Activated CD8-positive, alpha-beta memory T cell treated with anti-CD3 and anti-CD28 coated beads, Interleukin-2, amount 10 ng/mL, durations not matched to agents 7 days and 5 days (primary cell): ENCODE results near the gene SNRPA1. TPM values are rescaled to one million over a fixed set of nuclear protein-coding genes. Genes with fewer than 3 reads are reported as not detected.

Source experiments
- ATAC-seq: fragments of 150-1000 bp; cut with Tn5 transposase; one replicate; pipeline ENCODE4 v1.10.0; 2021; ENCODE audit warnings: moderate library complexity
- CTCF ChIA-PET: fragments of 350-600 bp; sonication (Branson Sonifier 250); formaldehyde crosslinking; loops from one replicate; lab custom pipeline; 2021; ENCODE audit warnings: antibody characterized with exemption; lab: Charles Lee
- DNase-seq: peaks from one replicate; pipeline ENCODE4 v3.0.0-alpha.2; 2020
- H3K27ac Mint-ChIP-seq: one replicate; pipeline ENCODE4 v1.8.0; 2021; ENCODE audit warnings: mild to moderate bottlenecking, mixed read lengths
- H3K27me3 Mint-ChIP-seq: one replicate; pipeline ENCODE4 v1.8.0; 2021; ENCODE audit warnings: mixed read lengths
- H3K36me3 Mint-ChIP-seq: one replicate; pipeline ENCODE4 v1.8.0; 2021; ENCODE audit warnings: mild to moderate bottlenecking, mixed read lengths
- H3K4me1 Mint-ChIP-seq: one replicate; pipeline ENCODE4 v1.8.0; 2021; ENCODE audit warnings: mixed read lengths
- H3K4me3 Mint-ChIP-seq: one replicate; pipeline ENCODE4 v1.8.0; 2021; ENCODE audit warnings: mild to moderate bottlenecking, moderate library complexity, mixed read lengths
- H3K9me3 Mint-ChIP-seq: one replicate; pipeline ENCODE4 v1.8.0; 2022; ENCODE audit warnings: low read depth, mixed read lengths
- total RNA-seq, 2 experiments: library from RNA; stranded (reverse); gene quantifications; one replicate each; pipeline ENCODE4 v1.2.3, GENCODE V29; 2021

The SNRPA1 gene
- total RNA-seq, 2 experiments from 2014 or later, result 132 to 151 TPM

DNA sequence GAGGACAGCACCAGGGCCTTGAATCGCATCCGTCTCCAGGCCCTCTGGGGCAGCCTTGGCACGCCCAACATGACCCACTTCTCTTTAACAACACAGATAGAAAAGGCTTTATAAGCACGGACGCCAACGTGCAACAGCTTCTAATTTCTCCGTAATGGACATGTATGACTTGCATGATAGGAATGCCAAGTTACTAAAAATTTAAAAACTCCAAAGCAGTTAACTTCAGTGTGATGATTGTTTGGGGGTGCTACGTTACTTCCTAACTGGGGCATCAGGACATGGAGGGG is 30.9 kb upstream of the SNRPA1 start:
- CTCF ChIA-PET, result no interaction called here
- Mint-ChIP-seq H3K4me3 (no peak overlapping the region), H3K27me3 (peaks cover 3% of the 10 kb centered on the region), H3K36me3 (no peaks in the 10 kb centered on the region), H3K9me3 (no peaks in the 10 kb centered on the region), H3K27ac (no peak overlapping the region), H3K4me1 (peaks cover 4% of the 10 kb centered on the region)
- ATAC-seq, result no peak
- DNase-seq, result no peak

DNA sequence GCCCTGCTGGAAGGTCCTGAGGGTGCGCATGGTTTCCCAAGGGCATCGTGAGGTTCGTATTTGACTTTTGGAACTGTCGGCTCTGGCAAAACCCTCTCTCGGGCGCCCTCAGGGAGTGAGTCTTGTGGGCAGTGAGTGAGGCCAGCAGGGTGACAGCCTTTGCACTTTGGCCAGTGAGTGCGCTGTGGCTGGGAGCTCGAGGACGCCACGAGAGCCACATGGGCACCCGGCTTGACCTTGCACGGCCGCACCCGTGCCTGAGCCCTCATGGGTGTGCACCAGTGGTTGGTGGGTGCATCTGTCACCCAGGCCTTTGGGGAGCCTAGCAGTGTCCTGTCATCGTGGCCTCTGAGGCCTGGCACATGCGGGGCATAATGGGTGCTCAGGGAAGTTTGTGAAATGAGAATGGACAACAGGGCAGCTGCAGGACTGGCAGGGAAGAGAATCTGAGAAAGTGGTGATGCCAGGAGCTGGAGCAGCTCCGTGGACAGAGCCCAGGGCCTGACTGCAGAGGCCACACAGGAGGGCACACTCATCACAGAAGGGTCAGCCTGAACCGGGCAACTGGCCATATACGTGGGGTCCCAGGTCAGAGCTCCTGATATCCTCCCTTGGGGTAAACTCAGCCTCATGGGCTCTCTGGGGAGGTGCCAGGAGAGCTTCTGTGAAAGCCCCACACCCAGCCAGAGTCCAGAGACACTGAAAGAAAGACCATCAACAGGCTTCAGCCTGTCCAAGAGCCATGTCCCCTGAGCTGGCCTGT is 30.4 kb upstream of the SNRPA1 start:
- ATAC-seq (no peak), DNase-seq (no peak)
- no peaks in the 10 kb centered on the region for H3K9me3 Mint-ChIP-seq
- peaks cover 4% of the 10 kb centered on the region for H3K27me3 Mint-ChIP-seq
- CTCF ChIA-PET, result no interaction called here
- H3K4me1 Mint-ChIP-seq, result peaks cover 9% of the 10 kb centered on the region
- H3K4me3 Mint-ChIP-seq, result no peak overlapping the region
- H3K36me3 Mint-ChIP-seq, result no peaks in the 10 kb centered on the region
- no peak overlapping the region for H3K27ac Mint-ChIP-seq

DNA sequence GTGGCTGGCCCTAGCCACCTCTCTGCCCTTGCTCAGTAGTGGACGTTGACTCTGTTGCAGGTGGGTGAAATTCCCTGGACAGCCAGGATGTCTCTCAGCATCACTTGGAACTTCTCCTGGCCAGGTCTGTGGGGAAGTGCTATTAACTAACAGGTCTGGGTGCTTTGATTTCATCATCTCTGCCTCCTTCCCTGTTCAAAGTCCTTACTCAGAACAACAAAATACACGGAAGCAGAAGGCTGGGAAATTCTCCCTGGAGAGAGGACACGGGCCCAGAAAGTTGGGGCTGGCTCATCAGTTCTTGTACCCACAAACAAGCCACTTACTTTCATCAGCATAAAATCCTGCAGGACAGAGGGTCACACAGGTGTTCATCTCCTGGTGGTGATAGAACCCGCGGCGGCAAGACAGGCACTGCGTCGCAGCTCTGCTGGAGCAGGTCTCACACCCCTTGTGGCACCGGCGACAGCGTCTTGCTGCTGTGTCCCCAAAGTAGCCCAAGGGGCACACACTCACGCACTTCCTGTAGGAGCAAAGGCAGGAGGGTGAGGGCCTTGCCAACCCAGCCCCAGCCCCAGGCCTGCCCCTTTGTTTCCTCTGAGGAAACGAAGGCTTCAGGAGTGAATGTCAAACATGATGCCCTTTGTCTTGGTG is 29.6 kb upstream of the SNRPA1 start:
- Mint-ChIP-seq H3K27ac (no peak overlapping the region), H3K36me3 (no peaks in the 10 kb centered on the region), H3K4me1 (peaks cover 14% of the 10 kb centered on the region), H3K9me3 (no peaks in the 10 kb centered on the region), H3K4me3 (no peak overlapping the region), H3K27me3 (peaks cover 4% of the 10 kb centered on the region)
- ATAC-seq (no peak), DNase-seq (no peak)
- CTCF ChIA-PET, result no interaction called here

DNA sequence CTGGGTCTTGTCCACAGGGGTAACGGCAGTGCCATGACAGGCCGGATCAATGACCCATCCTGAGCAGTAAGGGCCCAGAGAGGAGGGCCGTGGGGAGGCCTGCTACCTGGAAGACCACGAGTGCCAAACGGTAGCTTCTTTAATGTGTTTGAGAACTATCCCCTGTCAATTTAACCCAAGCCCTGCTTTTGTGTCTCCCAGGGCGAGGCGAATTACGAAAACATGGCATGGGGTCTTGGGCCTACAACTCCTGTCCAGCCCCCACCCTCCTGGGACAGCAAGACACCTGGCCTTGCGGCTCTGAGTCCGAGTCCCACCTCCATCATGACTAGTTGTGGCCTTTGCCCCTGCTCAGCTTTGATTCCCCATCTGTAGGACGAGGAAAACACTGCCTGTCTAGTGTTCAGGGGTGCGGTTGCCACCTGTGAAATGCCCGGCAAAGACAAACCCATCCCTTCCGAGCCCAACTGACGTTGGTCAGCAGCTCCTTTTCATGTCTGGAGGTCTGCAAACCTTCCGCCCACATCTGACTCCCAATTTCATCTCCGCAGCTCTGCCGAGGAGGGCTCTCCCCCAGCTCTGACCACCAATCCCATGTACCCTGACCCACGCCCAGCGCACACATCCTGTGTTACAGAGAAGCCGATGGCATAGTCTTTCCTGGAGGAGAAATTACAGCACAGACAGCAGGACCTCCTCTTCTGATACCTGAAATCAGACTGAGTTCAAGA is 28.9 kb upstream of the SNRPA1 start:
- DNase-seq (no peak), ATAC-seq (no peak)
- Mint-ChIP-seq H3K9me3 (no peaks in the 10 kb centered on the region), H3K27ac (no peak overlapping the region), H3K4me1 (peaks cover 16% of the 10 kb centered on the region), H3K27me3 (peaks cover 5% of the 10 kb centered on the region), H3K36me3 (no peaks in the 10 kb centered on the region), H3K4me3 (no peak overlapping the region)
- CTCF ChIA-PET, result no interaction called here

DNA sequence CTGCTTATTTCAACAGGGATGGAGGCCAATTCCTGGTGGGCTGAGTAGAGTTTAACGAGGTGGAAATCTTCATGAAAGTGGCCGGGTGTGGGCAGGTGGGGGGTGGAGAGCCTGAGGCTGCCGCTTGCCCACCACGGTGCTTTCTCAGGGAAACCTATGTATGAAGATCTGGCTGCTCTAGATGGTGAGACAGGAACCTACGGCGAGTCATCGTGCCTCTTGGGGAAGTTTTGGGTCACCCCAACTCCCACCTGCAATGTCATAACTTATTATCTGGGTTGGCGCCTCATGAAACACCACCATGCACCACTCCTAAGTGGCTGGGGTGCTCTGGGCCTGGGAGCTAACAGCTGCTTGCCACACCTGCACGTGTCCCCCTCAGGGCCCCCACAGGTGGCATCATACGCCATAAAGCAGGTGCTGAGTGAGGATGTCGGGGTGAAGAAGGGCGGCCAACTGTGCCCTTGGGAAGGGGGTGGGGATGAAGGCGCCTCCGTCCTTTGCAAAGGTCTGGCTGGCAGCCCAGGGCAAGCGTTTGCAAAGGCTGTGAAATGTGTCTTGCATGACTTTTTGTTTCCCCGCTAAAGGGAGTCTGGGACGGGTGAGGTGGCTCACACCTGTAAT is 27.9 kb upstream of the SNRPA1 start:
- no peaks in the 10 kb centered on the region for H3K36me3 Mint-ChIP-seq
- peaks cover 16% of the 10 kb centered on the region for H3K4me1 Mint-ChIP-seq
- H3K27ac Mint-ChIP-seq, result no peak overlapping the region
- peaks cover 8% of the 10 kb centered on the region for H3K27me3 Mint-ChIP-seq
- no peaks in the 10 kb centered on the region for H3K9me3 Mint-ChIP-seq
- CTCF ChIA-PET, result interaction anchor here (0.6 kb wide), 1 partner anchor 39 kb away, joined by 3 read pairs; no protein-coding TSS in a partner anchor
- no peak overlapping the region for H3K4me3 Mint-ChIP-seq
- DNase-seq (peak; percentile 15), ATAC-seq (no peak)

DNA sequence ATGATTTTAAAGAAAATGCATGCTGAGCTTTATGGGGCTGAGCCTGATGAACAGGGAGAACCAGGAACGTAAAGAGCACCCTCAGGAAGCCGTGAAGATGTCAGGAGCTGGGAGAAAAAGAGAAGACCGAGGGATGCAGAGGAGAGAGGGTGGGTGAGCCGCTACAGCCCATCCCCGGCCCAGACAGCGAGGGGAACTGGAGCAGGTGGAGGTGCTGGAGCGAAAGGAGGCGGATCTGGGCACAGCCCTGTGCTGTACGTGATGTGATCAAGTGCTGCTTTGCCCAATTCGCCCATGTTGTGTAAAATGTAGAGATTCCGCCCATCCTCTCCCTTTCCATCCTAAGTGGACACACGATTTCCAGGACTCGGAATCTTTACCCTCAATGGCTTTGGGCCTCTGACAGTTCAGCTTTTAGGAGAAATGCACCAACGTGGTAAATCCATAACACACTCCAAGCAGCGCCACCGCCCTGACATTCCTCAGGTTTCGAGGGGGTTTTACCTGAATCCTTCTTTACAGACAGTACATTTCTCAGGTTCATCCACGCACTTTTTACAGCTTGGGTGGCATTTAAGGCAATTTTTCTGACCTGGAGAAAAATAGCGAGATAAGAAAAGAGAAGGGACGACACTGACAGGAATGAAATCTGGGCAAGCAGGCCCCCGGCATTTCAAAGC is 27.1 kb upstream of the SNRPA1 start:
- Mint-ChIP-seq H3K9me3 (no peaks in the 10 kb centered on the region), H3K4me3 (no peak overlapping the region), H3K27ac (no peak overlapping the region), H3K36me3 (no peaks in the 10 kb centered on the region), H3K4me1 (peaks cover 16% of the 10 kb centered on the region), H3K27me3 (peaks cover 8% of the 10 kb centered on the region)
- CTCF ChIA-PET, result interaction anchor here (4.5 kb wide), 1 partner anchor 22 kb away, joined by 40 read pairs; no protein-coding TSS in a partner anchor
- ATAC-seq (no peak), DNase-seq (no peak)

DNA sequence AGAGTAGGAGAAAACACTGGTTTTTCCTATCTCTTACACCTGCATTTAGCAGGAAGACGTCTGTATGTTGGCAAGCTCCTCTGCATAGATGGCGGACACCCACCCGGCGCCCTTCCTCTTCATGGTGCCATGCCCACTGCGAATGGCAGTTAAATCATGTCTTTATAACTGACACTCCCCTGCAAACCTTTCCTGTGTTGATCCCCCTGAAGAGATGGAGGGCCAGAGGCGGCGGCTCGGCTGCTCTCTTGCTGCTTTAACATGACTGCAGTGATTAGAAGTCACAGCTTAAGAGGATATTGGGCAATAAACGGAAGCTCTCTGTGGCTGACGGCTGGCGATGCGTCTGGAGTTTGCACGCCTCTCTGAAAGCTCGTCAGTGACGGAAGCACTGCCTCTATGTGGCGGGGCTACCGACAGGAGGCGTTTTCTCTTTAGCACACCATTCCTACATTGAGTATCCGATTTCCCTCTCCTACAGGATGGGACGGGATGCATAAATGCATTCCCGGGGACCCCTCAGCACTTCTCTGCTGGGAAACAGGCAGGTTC is 25.5 kb upstream of the SNRPA1 start:
- Mint-ChIP-seq H3K9me3 (no peaks in the 10 kb centered on the region), H3K4me1 (peaks cover 16% of the 10 kb centered on the region), H3K36me3 (no peaks in the 10 kb centered on the region), H3K27ac (peak overlapping the region; percentile 89), H3K4me3 (peak overlapping the region; percentile 75), H3K27me3 (peaks cover 9% of the 10 kb centered on the region)
- DNase-seq (peak; percentile 90), ATAC-seq (peak; percentile 99)
- CTCF ChIA-PET, result interaction anchor here (0.6 to 4.5 kb wide), 23 partner anchors 9 to 399 kb away, joined by 3 to 40 read pairs (median 4); partner anchors contain the start of genes CHSY1 and SNRPA1

DNA sequence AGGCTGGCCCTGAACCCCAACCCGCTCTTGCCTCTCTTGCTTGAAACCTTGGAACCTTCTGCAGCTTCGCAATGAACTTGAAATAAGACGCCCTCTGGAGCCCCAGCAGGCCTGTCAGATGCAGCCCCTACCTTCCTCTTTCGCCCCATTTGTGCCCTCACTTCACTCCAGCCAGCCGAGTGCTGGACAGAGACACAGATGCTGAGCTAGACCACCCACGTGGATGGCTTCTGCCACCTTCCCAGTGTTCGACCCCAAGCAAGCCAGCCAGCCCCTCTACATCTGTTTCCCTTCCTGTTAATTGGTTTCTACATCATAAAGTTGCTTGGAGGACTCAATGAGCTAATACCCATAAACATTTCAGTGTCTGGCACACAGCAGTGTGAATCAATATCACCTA is 23.8 kb upstream of the SNRPA1 start:
- Mint-ChIP-seq H3K27ac (no peak overlapping the region), H3K4me3 (no peak overlapping the region), H3K36me3 (no peaks in the 10 kb centered on the region), H3K4me1 (peaks cover 16% of the 10 kb centered on the region), H3K9me3 (no peaks in the 10 kb centered on the region), H3K27me3 (peaks cover 10% of the 10 kb centered on the region)
- CTCF ChIA-PET, result interaction anchor here (0.9 to 4.5 kb wide), 4 partner anchors 19 to 334 kb away, joined by 5 to 40 read pairs (median 10); no protein-coding TSS in a partner anchor
- DNase-seq, result no peak
- no peak for ATAC-seq

DNA sequence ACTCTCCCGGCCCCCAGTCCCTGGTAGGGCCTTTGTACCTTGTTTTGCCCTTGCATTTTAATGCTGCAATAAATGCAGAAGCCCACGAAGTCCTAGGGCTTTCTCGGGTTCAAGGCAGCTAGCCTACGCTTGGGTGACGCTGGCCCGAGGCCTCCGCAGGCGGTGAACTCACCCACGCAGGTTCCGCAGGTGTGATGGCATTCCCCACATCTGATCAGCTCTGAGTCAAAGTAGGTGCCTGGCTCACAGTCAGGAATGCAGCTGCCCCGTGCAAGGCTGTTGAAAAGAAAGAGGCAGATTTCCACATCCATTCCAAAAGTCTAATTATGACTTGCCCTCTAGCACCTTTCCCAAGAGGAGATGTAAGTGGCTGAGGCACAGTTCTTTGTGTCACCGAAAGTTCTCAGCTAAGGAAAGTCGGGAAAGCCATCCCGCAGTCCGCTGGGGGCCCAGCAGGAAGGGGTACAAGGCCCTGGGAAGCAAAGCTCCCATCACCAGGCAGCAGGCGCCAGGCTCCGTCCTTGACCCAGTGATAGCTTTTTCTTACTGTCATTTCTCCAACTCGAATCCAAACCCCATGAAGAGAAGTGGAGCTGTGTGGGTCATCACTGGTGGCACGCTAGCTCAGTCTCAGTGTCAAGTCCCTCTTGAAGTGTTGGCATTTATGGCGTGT is 23.2 kb upstream of the SNRPA1 start:
- ATAC-seq (no peak), DNase-seq (no peak)
- H3K4me3 Mint-ChIP-seq, result no peak overlapping the region
- no peaks in the 10 kb centered on the region for H3K9me3 Mint-ChIP-seq
- peaks cover 16% of the 10 kb centered on the region for H3K4me1 Mint-ChIP-seq
- no peak overlapping the region for H3K27ac Mint-ChIP-seq
- no peaks in the 10 kb centered on the region for H3K36me3 Mint-ChIP-seq
- H3K27me3 Mint-ChIP-seq, result peaks cover 10% of the 10 kb centered on the region
- CTCF ChIA-PET, result interaction anchor here (0.9 to 4.5 kb wide), 4 partner anchors 19 to 43 kb away, joined by 4 to 40 read pairs (median 9); no protein-coding TSS in a partner anchor

DNA sequence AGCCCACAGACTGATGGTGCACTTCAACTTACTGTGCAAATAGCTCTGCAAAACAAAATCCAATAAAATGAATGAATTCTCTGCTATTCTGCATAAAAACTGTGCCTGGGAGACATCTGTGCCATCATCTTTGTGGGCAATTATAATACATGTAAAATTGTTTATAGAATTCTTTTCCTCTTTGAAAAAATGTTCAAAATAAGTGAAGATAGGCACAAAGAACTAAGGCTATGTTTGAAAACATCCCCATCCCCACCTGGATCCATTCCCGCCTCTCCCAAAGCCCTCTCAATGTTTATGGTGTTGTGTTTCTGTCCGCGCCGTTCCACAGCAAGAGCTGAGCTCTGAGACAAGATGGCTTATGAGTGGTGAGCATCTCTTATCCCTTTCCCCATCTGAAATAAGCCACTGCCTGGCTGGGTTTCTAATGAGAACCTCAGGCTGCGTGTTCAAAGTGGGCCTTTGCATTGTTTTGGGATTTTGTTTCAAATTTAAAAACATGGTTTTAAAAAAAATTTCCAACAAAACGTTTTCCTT is 22.4 kb upstream of the SNRPA1 start:
- Mint-ChIP-seq H3K27me3 (peaks cover 10% of the 10 kb centered on the region), H3K27ac (no peak overlapping the region), H3K4me3 (no peak overlapping the region), H3K9me3 (no peaks in the 10 kb centered on the region), H3K36me3 (no peaks in the 10 kb centered on the region), H3K4me1 (peaks cover 16% of the 10 kb centered on the region)
- CTCF ChIA-PET, result interaction anchor here (1.7 kb wide), 1 partner anchor 29 kb away, joined by 4 read pairs; no protein-coding TSS in a partner anchor
- DNase-seq (no peak), ATAC-seq (no peak)

DNA sequence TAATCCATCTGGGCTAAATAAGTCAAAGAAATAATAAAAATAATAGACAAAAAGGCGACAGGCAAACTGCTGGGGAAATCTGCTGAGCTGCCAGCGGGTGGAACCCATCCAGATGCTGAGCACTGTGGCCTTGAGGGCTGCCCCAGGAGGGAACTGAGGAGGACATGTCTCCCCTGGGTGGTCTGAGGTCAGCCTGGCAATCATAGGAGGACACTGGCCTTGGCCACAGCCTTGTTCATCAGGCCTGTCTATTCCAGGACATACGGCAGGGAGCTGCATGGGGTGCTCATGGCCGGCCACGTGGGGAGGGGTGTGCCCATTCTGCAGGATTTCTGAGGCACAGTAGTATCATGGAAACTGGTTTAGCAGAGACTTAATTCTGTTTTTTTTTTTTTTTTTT is 21.5 kb upstream of the SNRPA1 start:
- Mint-ChIP-seq H3K4me1 (peaks cover 16% of the 10 kb centered on the region), H3K4me3 (no peak overlapping the region), H3K9me3 (no peaks in the 10 kb centered on the region), H3K36me3 (no peaks in the 10 kb centered on the region), H3K27me3 (peaks cover 10% of the 10 kb centered on the region), H3K27ac (no peak overlapping the region)
- CTCF ChIA-PET, result interaction anchor here (0.7 kb wide), 1 partner anchor 16 kb away, joined by 3 read pairs; no protein-coding TSS in a partner anchor
- no peak for ATAC-seq
- DNase-seq, result no peak

DNA sequence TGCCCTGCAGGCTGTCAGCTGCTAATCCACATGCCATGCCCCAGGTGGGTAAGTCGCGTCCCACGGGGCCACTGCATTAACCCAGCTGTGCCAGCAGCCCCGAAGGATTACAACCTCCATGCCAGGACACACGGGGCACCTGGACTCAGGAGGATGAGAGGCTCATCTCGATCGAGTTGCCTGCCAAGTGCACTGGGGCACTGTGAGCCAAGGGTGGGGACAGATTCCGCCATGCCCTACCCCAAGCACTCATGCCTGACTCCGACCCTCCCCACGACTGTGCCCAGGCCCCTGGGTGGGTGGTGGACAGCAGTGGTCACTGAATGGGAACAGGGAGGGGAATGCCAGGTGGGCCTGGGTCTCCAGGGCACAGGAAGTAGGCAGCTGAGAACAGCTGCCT is 20.7 kb upstream of the SNRPA1 start:
- DNase-seq (no peak), ATAC-seq (no peak)
- H3K4me1 Mint-ChIP-seq, result peaks cover 10% of the 10 kb centered on the region
- no peaks in the 10 kb centered on the region for H3K9me3 Mint-ChIP-seq
- no peak overlapping the region for H3K4me3 Mint-ChIP-seq
- peaks cover 6% of the 10 kb centered on the region for H3K27me3 Mint-ChIP-seq
- H3K36me3 Mint-ChIP-seq, result no peaks in the 10 kb centered on the region
- CTCF ChIA-PET, result interaction anchor here (0.7 kb wide), 1 partner anchor 15 kb away, joined by 3 read pairs; no protein-coding TSS in a partner anchor
- H3K27ac Mint-ChIP-seq, result no peak overlapping the region
